Articular chondrocyte of knee joint (primary cell): ENCODE measurements around the gene GRIN2A. TPM values are rescaled to one million over a fixed set of nuclear protein-coding genes. Genes with fewer than 3 reads are reported as not detected.

Source experiments
- small RNA-seq: library from RNA; depleted of rRNA; stranded (forward); fragments of <200 nt; gene quantifications from one replicate; pipeline ENCODE3, GENCODE V24; 2012
- total RNA-seq: library from RNA; depleted of rRNA; stranded (reverse); fragments of >200 nt; gene quantifications from 2 replicates; pipeline ENCODE4 v1.2.3, GENCODE V29; 2012

Gene GRIN2A
- under 0.01 and 0.13 TPM in 2 replicates for total RNA-seq

GRCh38 chr16:10182222-10183053 is at the start of gene GRIN2A:
GRIN2A (minus strand) TSS chr16:10182428; CDS start chr16:10180411, 2,017 bp downstream.

Small RNA genes within 50 kb of the gene (small RNA-seq; reads per million reads assigned to genes)
- not detected for gene RN7SL493P

Other genes starting within 250 kb of the GRIN2A start
- gene ATF7IP2, start 203.6 kb upstream of the GRIN2A start, total RNA-seq: 11.7 and 14.1 TPM in 2 replicates